NCI-H2171 treated with DMSO at 0.1 percent for 48 hours (cell line): Measurements from ENCODE around the gene DIS3L2.
"Not testable (repeated sequence)": the region's sequence is repeated elsewhere in the genome, so short reads cannot be mapped to it uniquely, and the experiment has no call there.

Experiments used
- DNase-seq: peaks from one replicate; lab custom pipeline; 2025; lab: John Stamatoyannopoulos, UW

DIS3L2 gene

GRCh38 chr2:232350804-232351685, 389.5 kb downstream of the DIS3L2 start:
- no peak for DNase-seq

- no peak for DNase-seq
Observed at GRCh38 chr2:232351686-232352510, 390.4 kb downstream of the DIS3L2 start.

- DNase-seq, result no peak
Observed at GRCh38 chr2:232352511-232353091, 391.1 kb downstream of the DIS3L2 start.

- DNase-seq, result no peak
Observed at GRCh38 chr2:232353096-232353495, 391.6 kb downstream of the DIS3L2 start.

- no peak for DNase-seq
Observed at GRCh38 chr2:232353660-232354059, 392.1 kb downstream of the DIS3L2 start.

- no peak for DNase-seq
Observed at GRCh38 chr2:232354069-232354468, 392.6 kb downstream of the DIS3L2 start.

GRCh38 chr2:232361646-232362045, 400.1 kb downstream of the DIS3L2 start:
- no peak for DNase-seq

- no peak for DNase-seq
Observed at GRCh38 chr2:232362174-232362900, 400.8 kb downstream of the DIS3L2 start.

GRCh38 chr2:232363064-232363783, 401.7 kb downstream of the DIS3L2 start:
- DNase-seq, result not testable (repeated sequence)

- DNase-seq, result no peak
Observed at GRCh38 chr2:232363784-232364615, 402.5 kb downstream of the DIS3L2 start.

- not testable (repeated sequence) for DNase-seq
Observed at GRCh38 chr2:232364806-232365594, 403.5 kb downstream of the DIS3L2 start.

- DNase-seq, result no peak
Observed at GRCh38 chr2:232365621-232366321, 404.3 kb downstream of the DIS3L2 start.

- not testable (repeated sequence) for DNase-seq
Observed at GRCh38 chr2:232366461-232366860, 404.9 kb downstream of the DIS3L2 start.

GRCh38 chr2:232367016-232367415, 405.5 kb downstream of the DIS3L2 start:
- DNase-seq, result no peak

GRCh38 chr2:232367591-232368233, 406.2 kb downstream of the DIS3L2 start:
- no peak for DNase-seq

- DNase-seq, result no peak
Observed at GRCh38 chr2:232368311-232368731, 406.8 kb downstream of the DIS3L2 start.

GRCh38 chr2:232369126-232369951, 407.8 kb downstream of the DIS3L2 start:
- no peak for DNase-seq
